Measurements from ENCODE around the gene ANXA5.

The ANXA5 gene

DNA sequence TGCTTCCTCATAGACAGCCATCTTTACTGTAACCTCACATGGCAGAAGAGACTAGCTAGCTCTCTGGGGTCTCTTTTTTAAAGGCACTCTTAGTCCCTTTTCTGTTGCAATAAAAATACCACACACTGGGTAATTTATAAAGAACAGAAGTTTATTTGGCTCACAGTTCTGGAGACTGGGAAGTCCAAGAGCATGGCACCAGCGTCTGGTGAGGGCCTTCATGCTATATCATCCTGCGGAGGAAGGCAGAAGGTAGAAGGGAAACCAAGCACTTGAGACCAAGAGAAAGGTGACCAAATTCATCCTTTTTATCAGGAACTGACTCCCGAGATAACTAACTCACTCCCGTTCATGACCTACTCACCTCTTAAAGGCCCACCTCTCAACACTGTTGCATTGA is 5.4 kb upstream of the ANXA5 start:
- no peak for TF ChIP-seq YY1 (IDR thresholded peaks at IDR 0.05; ENCODE audit: insufficient read depth, insufficient read length)
- no peak for TF ChIP-seq ZNF274 (IDR thresholded peaks at IDR 0.05; ENCODE audit: low read depth, low read length)
- no peak for TF ChIP-seq SUZ12 (IDR thresholded peaks at IDR 0.05; ENCODE audit: extremely low read depth, insufficient read depth, insufficient read length)
- Histone ChIP-seq H3K4me1 (ENCODE audit: insufficient read depth, insufficient read length) (no peaks in the 10 kb centered on the region), H3K27me3 (ENCODE audit: insufficient read depth, insufficient read length) (no peaks in the 10 kb centered on the region), H3K36me3 (ENCODE audit: insufficient read depth, insufficient read length, low read length) (no peaks in the 10 kb centered on the region), H3K9me3 (ENCODE audit: insufficient read depth, low read length) (peaks cover 7% of the 10 kb centered on the region; the same call in 1 of the 2 replicates), H3K9ac (ENCODE audit: insufficient read length, low read depth) (no peak overlapping the region), H3K4me3 (ENCODE audit: insufficient read length, low read depth) (no peak overlapping the region)
- no peak for DNase-seq (ENCODE audit: low read depth, low spot score)

DNA sequence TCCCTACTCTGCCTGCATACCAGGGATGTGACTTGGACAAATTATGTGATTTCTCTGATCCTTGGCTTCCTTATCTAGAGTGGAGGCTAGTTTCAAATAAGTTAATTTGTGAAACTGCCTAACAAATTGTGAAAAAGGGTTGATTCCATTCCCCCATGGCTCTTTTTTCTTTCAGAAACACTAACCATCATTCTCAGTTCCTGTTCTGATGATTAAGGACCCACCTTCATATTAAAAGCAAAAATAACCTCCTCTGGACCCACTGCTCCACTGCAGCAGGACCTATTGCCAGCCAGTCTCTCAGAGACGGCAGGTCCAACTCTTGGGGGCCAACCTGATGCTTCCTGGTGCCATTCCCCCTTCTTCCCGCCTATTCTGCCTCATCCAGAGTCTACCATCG is 4.5 kb upstream of the ANXA5 start:
- no peaks in the 10 kb centered on the region for H3K4me1 ChIP-seq (ENCODE audit: insufficient read depth, insufficient read length)
- no peaks in the 10 kb centered on the region for H3K27me3 ChIP-seq (ENCODE audit: insufficient read depth, insufficient read length)
- no peak overlapping the region for H3K4me3 ChIP-seq (ENCODE audit: insufficient read length, low read depth)
- DNase-seq (ENCODE audit: low read depth, low spot score) = no peak
- TF ChIP-seq ZNF274 (IDR thresholded peaks at IDR 0.05; ENCODE audit: low read depth, low read length) (no peak), YY1 (IDR thresholded peaks at IDR 0.05; ENCODE audit: insufficient read depth, insufficient read length) (no peak), SUZ12 (IDR thresholded peaks at IDR 0.05; ENCODE audit: extremely low read depth, insufficient read depth, insufficient read length) (no peak)
- H3K9me3 ChIP-seq (ENCODE audit: insufficient read depth, low read length) = peaks cover 7% of the 10 kb centered on the region; the same call in 1 of the 2 replicates
- H3K36me3 ChIP-seq (ENCODE audit: insufficient read depth, insufficient read length, low read length) = no peaks in the 10 kb centered on the region
- no peak overlapping the region for H3K9ac ChIP-seq (ENCODE audit: insufficient read length, low read depth)

DNA sequence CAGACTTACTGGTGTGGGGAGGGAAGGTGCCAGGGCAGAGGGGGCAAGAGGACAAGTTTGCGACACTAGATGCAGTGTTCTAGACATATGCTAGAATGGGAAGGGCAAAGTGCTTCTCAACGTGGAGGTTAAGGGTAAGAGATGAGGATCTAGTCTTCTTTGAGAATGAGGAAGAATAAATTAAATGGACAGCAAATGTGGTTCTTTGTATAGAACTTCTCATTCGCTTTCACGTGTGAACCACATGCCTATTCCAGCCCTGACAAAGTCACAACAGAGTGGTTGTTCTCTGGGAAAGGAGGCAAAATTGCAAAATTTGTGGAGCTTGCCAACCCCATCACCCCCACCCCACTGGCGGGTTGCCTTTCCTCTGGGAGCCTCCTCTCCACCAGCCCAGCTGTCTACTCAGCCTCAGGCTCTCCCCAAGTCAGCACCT is 1.5 kb upstream of the ANXA5 start:
- DNase-seq (ENCODE audit: low read depth, low spot score) = no peak
- TF ChIP-seq SUZ12 (IDR thresholded peaks at IDR 0.05; ENCODE audit: extremely low read depth, insufficient read depth, insufficient read length) = no peak
- no peak for TF ChIP-seq YY1 (IDR thresholded peaks at IDR 0.05; ENCODE audit: insufficient read depth, insufficient read length)
- TF ChIP-seq ZNF274 (IDR thresholded peaks at IDR 0.05; ENCODE audit: low read depth, low read length) = no peak

DNA sequence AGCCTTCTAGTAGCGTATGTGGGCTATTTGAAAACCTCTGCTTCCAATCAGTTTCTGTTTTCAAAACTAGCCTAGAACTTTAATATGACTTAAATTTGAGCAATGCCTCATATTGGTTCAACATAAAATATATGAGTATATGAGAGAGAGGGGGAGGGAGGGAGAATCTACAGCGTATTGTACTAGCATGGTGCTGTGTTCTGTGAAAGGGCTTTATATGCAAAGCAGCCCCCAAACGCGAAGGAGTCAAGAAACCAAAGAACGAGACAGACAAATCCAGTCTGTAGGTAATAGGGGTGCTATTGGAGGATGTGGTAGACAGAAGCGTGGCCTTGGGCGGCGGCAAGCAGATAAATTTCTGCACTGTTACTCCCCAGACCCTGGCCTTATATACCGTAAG is 784 bp upstream of the ANXA5 start:
- no peaks in the 10 kb centered on the region for H3K4me1 ChIP-seq (ENCODE audit: insufficient read depth, insufficient read length)
- peaks cover 21% of the 10 kb centered on the region for H3K36me3 ChIP-seq (ENCODE audit: insufficient read depth, insufficient read length, low read length)
- peaks cover 6% of the 10 kb centered on the region; the same call in 1 of the 2 replicates for H3K9me3 ChIP-seq (ENCODE audit: insufficient read depth, low read length)
- peak overlapping the region; percentile 87 for H3K9ac ChIP-seq (ENCODE audit: insufficient read length, low read depth)
- DNase-seq (ENCODE audit: low read depth, low spot score) = no peak
- peak overlapping the region; percentile 82 for H3K4me3 ChIP-seq (ENCODE audit: insufficient read length, low read depth)
- TF ChIP-seq SUZ12 (IDR thresholded peaks at IDR 0.05; ENCODE audit: extremely low read depth, insufficient read depth, insufficient read length) (no peak), ZNF274 (IDR thresholded peaks at IDR 0.05; ENCODE audit: low read depth, low read length) (no peak), YY1 (IDR thresholded peaks at IDR 0.05; ENCODE audit: insufficient read depth, insufficient read length) (no peak)
- H3K27me3 ChIP-seq (ENCODE audit: insufficient read depth, insufficient read length) = no peaks in the 10 kb centered on the region

More for the DNA sequence above, 1.5 kb upstream of the ANXA5 start:
- no peak overlapping the region for H3K4me3 ChIP-seq (ENCODE audit: insufficient read length, low read depth)
- no peak overlapping the region for H3K9ac ChIP-seq (ENCODE audit: insufficient read length, low read depth)
- no peaks in the 10 kb centered on the region for H3K27me3 ChIP-seq (ENCODE audit: insufficient read depth, insufficient read length)
- no peaks in the 10 kb centered on the region for H3K4me1 ChIP-seq (ENCODE audit: insufficient read depth, insufficient read length)
- H3K9me3 ChIP-seq (ENCODE audit: insufficient read depth, low read length) = peaks cover 7% of the 10 kb centered on the region; the same call in 1 of the 2 replicates
- peaks cover 15% of the 10 kb centered on the region for H3K36me3 ChIP-seq (ENCODE audit: insufficient read depth, insufficient read length, low read length)

- no peak for DNase-seq (ENCODE audit: low read depth, low spot score)
- peak overlapping the region; percentile 82 for H3K4me3 ChIP-seq (ENCODE audit: insufficient read length, low read depth)
Measured at GRCh38 chr4:121696170-121696580, 605 bp downstream of the ANXA5 start.

GRCh38 chr4:121693886-121694285 is 2.9 kb downstream of the ANXA5 start:
- Histone ChIP-seq H3K4me3 (ENCODE audit: insufficient read length, low read depth) (no peak overlapping the region), H3K27me3 (ENCODE audit: insufficient read depth, insufficient read length) (no peaks in the 10 kb centered on the region), H3K4me1 (ENCODE audit: insufficient read depth, insufficient read length) (no peaks in the 10 kb centered on the region), H3K9me3 (ENCODE audit: insufficient read depth, low read length) (no peaks in the 10 kb centered on the region), H3K9ac (ENCODE audit: insufficient read length, low read depth) (no peak overlapping the region), H3K36me3 (ENCODE audit: insufficient read depth, insufficient read length, low read length) (peaks cover 41% of the 10 kb centered on the region)
- no peak for TF ChIP-seq ZNF274 (IDR thresholded peaks at IDR 0.05; ENCODE audit: low read depth, low read length)
- no peak for TF ChIP-seq YY1 (IDR thresholded peaks at IDR 0.05; ENCODE audit: insufficient read depth, insufficient read length)
- no peak for TF ChIP-seq SUZ12 (IDR thresholded peaks at IDR 0.05; ENCODE audit: extremely low read depth, insufficient read depth, insufficient read length)
- no peak for DNase-seq (ENCODE audit: low read depth, low spot score)

More at GRCh38 chr4:121696170-121696580, 605 bp downstream of the ANXA5 start:
- peak overlapping the region; percentile 87 for H3K9ac ChIP-seq (ENCODE audit: insufficient read length, low read depth)
- H3K9me3 ChIP-seq (ENCODE audit: insufficient read depth, low read length) = no peaks in the 10 kb centered on the region
- no peak for TF ChIP-seq YY1 (IDR thresholded peaks at IDR 0.05; ENCODE audit: insufficient read depth, insufficient read length)
- TF ChIP-seq SUZ12 (IDR thresholded peaks at IDR 0.05; ENCODE audit: extremely low read depth, insufficient read depth, insufficient read length) = no peak
- no peak for TF ChIP-seq ZNF274 (IDR thresholded peaks at IDR 0.05; ENCODE audit: low read depth, low read length)
- no peaks in the 10 kb centered on the region for H3K4me1 ChIP-seq (ENCODE audit: insufficient read depth, insufficient read length)
- peaks cover 28% of the 10 kb centered on the region for H3K36me3 ChIP-seq (ENCODE audit: insufficient read depth, insufficient read length, low read length)
- H3K27me3 ChIP-seq (ENCODE audit: insufficient read depth, insufficient read length) = no peaks in the 10 kb centered on the region

- Histone ChIP-seq H3K9me3 (ENCODE audit: insufficient read depth, low read length) (no peaks in the 10 kb centered on the region), H3K4me1 (ENCODE audit: insufficient read depth, insufficient read length) (no peaks in the 10 kb centered on the region), H3K27me3 (ENCODE audit: insufficient read depth, insufficient read length) (no peaks in the 10 kb centered on the region), H3K36me3 (ENCODE audit: insufficient read depth, insufficient read length, low read length) (peaks cover 46% of the 10 kb centered on the region), H3K9ac (ENCODE audit: insufficient read length, low read depth) (no peak overlapping the region), H3K4me3 (ENCODE audit: insufficient read length, low read depth) (no peak overlapping the region)
- TF ChIP-seq ZNF274 (IDR thresholded peaks at IDR 0.05; ENCODE audit: low read depth, low read length) (no peak), SUZ12 (IDR thresholded peaks at IDR 0.05; ENCODE audit: extremely low read depth, insufficient read depth, insufficient read length) (no peak), YY1 (IDR thresholded peaks at IDR 0.05; ENCODE audit: insufficient read depth, insufficient read length) (no peak)
- DNase-seq (ENCODE audit: low read depth, low spot score) = no peak
Measured at GRCh38 chr4:121693450-121693849, 3.3 kb downstream of the ANXA5 start.
